Fibroblast of peridontal ligament (primary cell): ENCODE data around the gene CEP41.

Source experiments
- DNase-seq: peaks from one replicate; pipeline ENCODE4 v3.0.0-alpha.2; 2010; ENCODE audit errors: extremely low read depth

The CEP41 gene

GRCh38 chr7:130440527-130441365 is at the start of gene CEP41:
Gene CEP41, minus strand, starts transcription at chr7:130441016. Its CDS starts 50 bp downstream, at chr7:130440966.
- DNase-seq = peak; percentile 97

GRCh38 chr7:130490311-130490791 is 49.5 kb upstream of the CEP41 start:
- no peak for DNase-seq

- DNase-seq = peak; percentile 17
These were observed 48.5 kb upstream of the CEP41 start for GRCh38 chr7:130489140-130489983.

- no peak for DNase-seq
These were observed 47.8 kb upstream of the CEP41 start for GRCh38 chr7:130488392-130489139.

- DNase-seq = no peak
These were observed 46.2 kb upstream of the CEP41 start for GRCh38 chr7:130486954-130487436.

GRCh38 chr7:130486114-130486953 is 45.5 kb upstream of the CEP41 start:
- DNase-seq = no peak

- DNase-seq = no peak
These were observed 44.9 kb upstream of the CEP41 start for GRCh38 chr7:130485734-130486113.

- DNase-seq = no peak
These were observed 42.2 kb upstream of the CEP41 start for GRCh38 chr7:130483031-130483430.

- peak; percentile 50 for DNase-seq
These were observed 41.1 kb upstream of the CEP41 start for GRCh38 chr7:130481898-130482297.

- DNase-seq = no peak
These were observed 39.0 kb upstream of the CEP41 start for GRCh38 chr7:130479716-130480400.

GRCh38 chr7:130478991-130479390 is 38.2 kb upstream of the CEP41 start:
- no peak for DNase-seq

- peak; percentile 59 for DNase-seq
These were observed 35.7 kb upstream of the CEP41 start for GRCh38 chr7:130476297-130477150.

GRCh38 chr7:130475776-130476175 is 35.0 kb upstream of the CEP41 start:
- DNase-seq = no peak

- no peak for DNase-seq
These were observed 33.1 kb upstream of the CEP41 start for GRCh38 chr7:130473876-130474275.

GRCh38 chr7:130473289-130473688 is 32.5 kb upstream of the CEP41 start:
- no peak for DNase-seq

- no peak for DNase-seq
These were observed 31.2 kb upstream of the CEP41 start for GRCh38 chr7:130471974-130472373.

- no peak for DNase-seq
These were observed 27.8 kb upstream of the CEP41 start for GRCh38 chr7:130468612-130469011.

GRCh38 chr7:130463553-130464434 is 23.0 kb upstream of the CEP41 start:
- no peak for DNase-seq
